ENCODE results near the gene KHSRP. TPM values are rescaled to one million over a fixed set of nuclear protein-coding genes. Genes with fewer than 3 reads are reported as not detected.

The KHSRP gene
- total RNA-seq, 2 experiments from 2014 or later: 483 to 489 TPM

GRCh38 chr19:6373813-6374108 is 50.9 kb downstream of the KHSRP start:
- Mint-ChIP-seq H3K36me3 (peaks cover 4% of the 10 kb centered on the region), H3K4me1 (peaks cover 8% of the 10 kb centered on the region), H3K27me3 (no peaks in the 10 kb centered on the region), H3K27ac (peak overlapping the region; percentile 85), H3K9me3 (no peaks in the 10 kb centered on the region), H3K4me3 (peak overlapping the region; percentile 82)
- DNase-seq: no peak

GRCh38 chr19:6373096-6373812 is 51.4 kb downstream of the KHSRP start:
- peak; percentile 99 for DNase-seq
- peaks cover 8% of the 10 kb centered on the region for H3K4me1 Mint-ChIP-seq

GRCh38 chr19:6372594-6373095 is 52.0 kb downstream of the KHSRP start, which contains the start of gene ALKBH7:
TSS of gene ALKBH7 (plus strand) at chr19:6372794. CDS start at chr19:6372821, 27 bp downstream.
- Mint-ChIP-seq H3K27me3 (no peaks in the 10 kb centered on the region), H3K4me3 (peak within 1 kb of the TSS; percentile 87), H3K36me3 (peaks cover 7% of the 10 kb centered on the region), H3K4me1 (peaks cover 8% of the 10 kb centered on the region), H3K27ac (peak within 1 kb of the TSS; percentile 93), H3K9me3 (no peaks in the 10 kb centered on the region)
- DNase-seq: peak; percentile 96

More at GRCh38 chr19:6373096-6373812, 51.4 kb downstream of the KHSRP start:
- Mint-ChIP-seq H3K36me3 (peaks cover 6% of the 10 kb centered on the region), H3K9me3 (no peaks in the 10 kb centered on the region), H3K27ac (peak overlapping the region; percentile 93), H3K4me3 (peak overlapping the region; percentile 87), H3K27me3 (no peaks in the 10 kb centered on the region)

- peak overlapping the region; percentile 45 for H3K27ac Mint-ChIP-seq
- H3K4me3 Mint-ChIP-seq: peak overlapping the region; percentile 40
- H3K4me1 Mint-ChIP-seq: peaks cover 10% of the 10 kb centered on the region
- no peaks in the 10 kb centered on the region for H3K27me3 Mint-ChIP-seq
- DNase-seq: no peak
- peaks cover 39% of the 10 kb centered on the region for H3K36me3 Mint-ChIP-seq
- H3K9me3 Mint-ChIP-seq: no peaks in the 10 kb centered on the region
Measured at GRCh38 chr19:6364353-6364752, 60.3 kb downstream of the KHSRP start.

Other genes starting within 250 kb of the KHSRP start
- 10 to 100 TPM; 55.2 to 56.8 TPM for gene MLLT1, start 144.8 kb downstream of the KHSRP start, total RNA-seq
- gene ACER1, start 91.2 kb downstream of the KHSRP start, total RNA-seq: not detected
- 100 to 1,000 TPM; 194 to 196 TPM for gene CLPP, start 63.3 kb downstream of the KHSRP start, total RNA-seq
- gene ALKBH7, start 52.0 kb downstream of the KHSRP start, total RNA-seq: 10 to 100 TPM; 26.7 to 29.6 TPM
- gene PSPN, start 48.9 kb downstream of the KHSRP start, total RNA-seq: 1 to 10 TPM in 1 of 2 experiments, under 1 TPM in 1; 0.92 to 1.2 TPM
- gene GTF2F1, start 31.6 kb downstream of the KHSRP start, total RNA-seq: 10 to 100 TPM; 72.2 to 72.7 TPM
- under 1 TPM; 0.52 to 0.60 TPM for gene SLC25A41, start 9.0 kb upstream of the KHSRP start, total RNA-seq
- 10 to 100 TPM; 14.8 to 18.4 TPM for gene SLC25A23, start 35.0 kb upstream of the KHSRP start, total RNA-seq
- gene CRB3, start 39.5 kb upstream of the KHSRP start, total RNA-seq: 1 to 10 TPM; 2.1 to 2.5 TPM
- 10 to 100 TPM; 62.4 to 63.2 TPM for gene DENND1C, start 57.0 kb upstream of the KHSRP start, total RNA-seq
- 1 to 10 TPM; 7.3 to 7.8 TPM for gene TUBB4A, start 77.5 kb upstream of the KHSRP start, total RNA-seq
- 1 to 10 TPM; 2.3 to 2.5 TPM for gene TNFSF9, start 106.2 kb upstream of the KHSRP start, total RNA-seq
- 10 to 100 TPM; 15.2 to 15.3 TPM for gene CD70, start 166.3 kb upstream of the KHSRP start, total RNA-seq
- 10 to 100 TPM; 68.0 to 72.8 TPM for gene TNFSF14, start 245.3 kb upstream of the KHSRP start, total RNA-seq